Immature natural killer cell (primary cell): ENCODE data around the gene UVSSA. TPM values are rescaled to one million over a fixed set of nuclear protein-coding genes. Genes with fewer than 3 reads are reported as not detected.

Experiments used
- DNase-seq, 3 donors: peaks; one replicate each; pipeline ENCODE4 v3.0.0; 2022; ENCODE audit warnings: mixed read lengths in 1 of 3
- H3K27ac Mint-ChIP-seq, 6 donors: one replicate each; pipeline ENCODE4 v1.8.0; 2020; ENCODE audit warnings: mixed read lengths in 6 of 6, mild to moderate bottlenecking in 5 of 6, inconsistent platforms in 4 of 6, moderate library complexity in 3 of 6
- H3K27me3 Mint-ChIP-seq, 3 donors: one replicate each; pipeline ENCODE4 v1.8.0; 2020 to 2021; ENCODE audit warnings: low read depth in 3 of 3, mild to moderate bottlenecking in 3 of 3, mixed read lengths in 3 of 3, moderate library complexity in 3 of 3, inconsistent platforms in 1 of 3
- H3K36me3 Mint-ChIP-seq, 3 donors: one replicate each; pipeline ENCODE4 v1.8.0; 2020; ENCODE audit warnings: mixed read lengths in 3 of 3, inconsistent platforms in 2 of 3, mild to moderate bottlenecking in 2 of 3
- H3K4me1 Mint-ChIP-seq, 2 donors: one replicate each; pipeline ENCODE4 v1.8.0; 2020; ENCODE audit warnings: inconsistent platforms in 2 of 2, mild to moderate bottlenecking in 2 of 2, mixed read lengths in 2 of 2, moderate library complexity in 1 of 2
- H3K4me3 Mint-ChIP-seq, 5 donors: one replicate each; pipeline ENCODE4 v1.8.0; 2020; ENCODE audit warnings: mild to moderate bottlenecking in 5 of 5, mixed read lengths in 5 of 5, inconsistent platforms in 3 of 5, moderate library complexity in 3 of 5
- H3K9me3 Mint-ChIP-seq, 6 donors: one replicate each; pipeline ENCODE4 v1.8.0; 2020; ENCODE audit warnings: mild to moderate bottlenecking in 6 of 6, mixed read lengths in 6 of 6, inconsistent platforms in 4 of 6, moderate library complexity in 3 of 6
- polyA plus RNA-seq, 3 donors: library from polyadenylated mRNA; unstranded; fragments of 300-500 nt; fragmentation: Illumina TruSeq; gene quantifications; one replicate each; pipeline ENCODE4 v1.2.3, GENCODE V29; 2021

Gene UVSSA
- polyA plus RNA-seq, 3 donors from 2014 or later = 3.2 to 7.0 (median 4.0) TPM

- Mint-ChIP-seq H3K4me1 (peaks cover 8 to 9% of the 10 kb centered on the region in 2 donors), H3K4me3 (no peak overlapping the region), H3K27me3 (peaks cover 0 to 2% (median 0%) of the 10 kb centered on the region in 3 donors), H3K36me3 (peaks cover 0 to 4% (median 0%) of the 10 kb centered on the region in 3 donors), H3K9me3 (no peaks in the 10 kb centered on the region), H3K27ac (no peak overlapping the region)
- no peak for DNase-seq
These were observed 7.4 kb downstream of the UVSSA start for GRCh38 chr4:1354136-1354982.

- Mint-ChIP-seq H3K27me3 (peaks cover 0 to 2% (median 0%) of the 10 kb centered on the region in 3 donors), H3K36me3 (peaks cover 0 to 4% (median 0%) of the 10 kb centered on the region in 3 donors), H3K4me1 (peaks cover 8 to 9% of the 10 kb centered on the region in 2 donors), H3K27ac (no peak overlapping the region), H3K4me3 (no peak overlapping the region), H3K9me3 (no peaks in the 10 kb centered on the region)
- no peak for DNase-seq
These were observed 7.9 kb downstream of the UVSSA start for GRCh38 chr4:1354983-1355275.

GRCh38 chr4:1355378-1355777, 8.4 kb downstream of the UVSSA start:
- no peaks in the 10 kb centered on the region for H3K9me3 Mint-ChIP-seq
- peaks cover 0 to 4% (median 0%) of the 10 kb centered on the region in 3 donors for H3K36me3 Mint-ChIP-seq
- peaks cover 8 to 9% of the 10 kb centered on the region in 2 donors for H3K4me1 Mint-ChIP-seq
- DNase-seq = no peak
- no peak overlapping the region for H3K4me3 Mint-ChIP-seq
- peaks cover 0 to 2% (median 0%) of the 10 kb centered on the region in 3 donors for H3K27me3 Mint-ChIP-seq
- H3K27ac Mint-ChIP-seq = no peak overlapping the region

- H3K27ac Mint-ChIP-seq = no peak overlapping the region
- H3K9me3 Mint-ChIP-seq = no peaks in the 10 kb centered on the region
- peak; percentile 26 to 30 (median 27) for DNase-seq
- H3K27me3 Mint-ChIP-seq = peaks cover 0 to 2% (median 0%) of the 10 kb centered on the region in 3 donors
- H3K4me3 Mint-ChIP-seq = no peak overlapping the region
- peaks cover 5 to 7% of the 10 kb centered on the region in 2 donors for H3K4me1 Mint-ChIP-seq
- H3K36me3 Mint-ChIP-seq = peaks cover 0 to 4% (median 0%) of the 10 kb centered on the region in 3 donors
These were observed 9.4 kb downstream of the UVSSA start for GRCh38 chr4:1356181-1356998.

GRCh38 chr4:1357356-1358248, 10.6 kb downstream of the UVSSA start:
- Mint-ChIP-seq H3K9me3 (no peaks in the 10 kb centered on the region), H3K36me3 (peaks cover 0 to 4% (median 0%) of the 10 kb centered on the region in 3 donors), H3K4me1 (no peaks in the 10 kb centered on the region), H3K27me3 (peaks cover 0 to 2% (median 0%) of the 10 kb centered on the region in 3 donors), H3K27ac (no peak overlapping the region), H3K4me3 (no peak overlapping the region)
- no peak for DNase-seq

GRCh38 chr4:1358421-1359143, 11.6 kb downstream of the UVSSA start:
- no peak for DNase-seq
- no peaks in the 10 kb centered on the region for H3K9me3 Mint-ChIP-seq

GRCh38 chr4:1359144-1359501, 12.1 kb downstream of the UVSSA start:
- Mint-ChIP-seq H3K4me1 (no peaks in the 10 kb centered on the region), H3K36me3 (peaks cover 0 to 8% (median 3%) of the 10 kb centered on the region in 3 donors), H3K27me3 (peaks cover 0 to 2% (median 0%) of the 10 kb centered on the region in 3 donors), H3K27ac (no peak overlapping the region), H3K4me3 (no peak overlapping the region), H3K9me3 (no peaks in the 10 kb centered on the region)
- DNase-seq = no peak

More at GRCh38 chr4:1358421-1359143, 11.6 kb downstream of the UVSSA start:
- Mint-ChIP-seq H3K27ac (no peak overlapping the region), H3K36me3 (peaks cover 0 to 7% (median 3%) of the 10 kb centered on the region in 3 donors), H3K27me3 (peaks cover 0 to 2% (median 0%) of the 10 kb centered on the region in 3 donors), H3K4me1 (no peaks in the 10 kb centered on the region), H3K4me3 (no peak overlapping the region)

- Mint-ChIP-seq H3K4me1 (no peaks in the 10 kb centered on the region), H3K36me3 (peaks cover 0 to 8% (median 3%) of the 10 kb centered on the region in 3 donors), H3K9me3 (no peaks in the 10 kb centered on the region), H3K4me3 (no peak overlapping the region), H3K27ac (no peak overlapping the region), H3K27me3 (peaks cover 0 to 2% (median 0%) of the 10 kb centered on the region in 3 donors)
- DNase-seq = no peak
These were observed 13.0 kb downstream of the UVSSA start for GRCh38 chr4:1359976-1360375.

GRCh38 chr4:1360423-1361283, 13.6 kb downstream of the UVSSA start:
- Mint-ChIP-seq H3K4me3 (no peak overlapping the region), H3K4me1 (no peaks in the 10 kb centered on the region), H3K36me3 (peaks cover 0 to 8% (median 3%) of the 10 kb centered on the region in 3 donors), H3K27ac (no peak overlapping the region), H3K9me3 (no peaks in the 10 kb centered on the region), H3K27me3 (peaks cover 0 to 2% (median 0%) of the 10 kb centered on the region in 3 donors)
- no peak for DNase-seq

GRCh38 chr4:1361431-1361830, 14.4 kb downstream of the UVSSA start:
- Mint-ChIP-seq H3K4me3 (no peak overlapping the region), H3K27me3 (peaks cover 0 to 2% (median 0%) of the 10 kb centered on the region in 3 donors), H3K36me3 (peaks cover 0 to 8% (median 3%) of the 10 kb centered on the region in 3 donors), H3K27ac (no peak overlapping the region), H3K4me1 (no peaks in the 10 kb centered on the region), H3K9me3 (no peaks in the 10 kb centered on the region)
- DNase-seq = no peak

- H3K36me3 Mint-ChIP-seq = peaks cover 0 to 8% (median 3%) of the 10 kb centered on the region in 3 donors
- H3K27me3 Mint-ChIP-seq = peaks cover 0 to 2% (median 0%) of the 10 kb centered on the region in 3 donors
- no peak overlapping the region for H3K27ac Mint-ChIP-seq
- no peak for DNase-seq
- no peaks in the 10 kb centered on the region for H3K9me3 Mint-ChIP-seq
- H3K4me1 Mint-ChIP-seq = no peaks in the 10 kb centered on the region
- H3K4me3 Mint-ChIP-seq = no peak overlapping the region
These were observed 15.0 kb downstream of the UVSSA start for GRCh38 chr4:1362046-1362445.

- peaks cover 0 to 2% (median 0%) of the 10 kb centered on the region in 3 donors for H3K27me3 Mint-ChIP-seq
- no peak overlapping the region for H3K4me3 Mint-ChIP-seq
- H3K36me3 Mint-ChIP-seq = peaks cover 0 to 12% (median 3%) of the 10 kb centered on the region in 3 donors
- DNase-seq = no peak
- H3K9me3 Mint-ChIP-seq = no peaks in the 10 kb centered on the region
- no peaks in the 10 kb centered on the region for H3K4me1 Mint-ChIP-seq
- no peak overlapping the region for H3K27ac Mint-ChIP-seq
These were observed 15.5 kb downstream of the UVSSA start for GRCh38 chr4:1362521-1362920.
